Adipose tissue (tissue), 3 donors: ENCODE results near the gene EP300. TPM values are rescaled to one million over a fixed set of nuclear protein-coding genes. Genes with fewer than 3 reads are reported as not detected.
"Not testable (repeated sequence)": the region's sequence is repeated elsewhere in the genome, so short reads cannot be mapped to it uniquely, and the experiment has no call there.

Experiments
- H3K27ac ChIP-seq: one replicate; pipeline ENCODE4 v1.5.1; 2013; ENCODE audit warnings: low read depth, low read length
- whole genome bisulfite sequencing, 3 donors: extraction: QIAGEN DNeasy Blood & Tissue Kit; methylation state at CpG; one replicate each; pipeline ENCODE4 v1.1.7; 2013; 5-methylcytosine and 5-hydroxymethylcytosine counted together
- polyA plus RNA-seq, 3 donors: library from polyadenylated mRNA; stranded (reverse); fragments of 200-250 nt; gene quantifications; one replicate each; pipeline ENCODE4 v1.2.3, GENCODE V29; 2013
- donor health status: healthy with polysubstance abuse.
- donor health status: Bipolar disorder and iron deficiency.
- donor health status: healthy.

Gene EP300
- polyA plus RNA-seq, 3 donors, result 7.8 to 16.0 (median 14.6) TPM

DNA sequence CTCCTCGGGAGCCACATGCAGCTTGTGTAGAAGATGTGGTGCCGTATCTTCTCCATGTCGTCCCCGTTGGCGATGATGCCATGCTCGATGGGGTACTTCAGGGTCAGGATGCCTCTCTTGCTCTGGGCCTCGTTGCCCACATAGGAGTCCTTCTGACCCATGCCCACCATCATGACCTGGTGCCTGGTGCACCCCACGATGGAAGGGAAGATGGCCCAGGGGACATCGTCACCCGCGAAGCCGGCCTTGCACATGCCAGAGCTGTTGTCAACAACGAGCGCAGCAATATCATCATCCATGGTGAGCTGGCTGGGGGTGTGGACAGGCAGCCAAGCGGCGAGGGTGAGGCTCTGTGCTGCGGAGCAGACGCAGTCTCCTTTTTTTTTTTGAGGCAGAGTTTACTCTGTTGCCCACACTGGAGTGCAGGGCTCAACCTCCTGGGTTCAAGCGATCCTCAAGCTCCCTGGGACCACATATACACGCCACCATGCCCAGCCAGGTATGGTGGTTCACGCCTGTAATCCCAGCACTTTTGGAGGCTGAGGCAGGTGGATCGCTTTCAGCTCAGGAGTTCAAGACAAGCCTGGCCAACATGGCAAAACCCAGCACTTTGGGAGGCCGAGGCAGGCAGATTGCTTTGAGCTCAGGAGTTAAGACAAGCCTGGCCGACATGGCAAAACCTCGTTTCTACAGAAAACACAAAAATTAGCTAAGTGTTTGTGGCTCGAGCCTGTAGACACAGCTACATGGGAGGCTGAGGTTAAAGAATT, 17.3 kb upstream of the EP300 start:
- WGBS, 3 donors, result 90 to 95% (median 91%) methylated on average over 26 of the region's 26 CpGs
- no peak overlapping the region for H3K27ac ChIP-seq

DNA sequence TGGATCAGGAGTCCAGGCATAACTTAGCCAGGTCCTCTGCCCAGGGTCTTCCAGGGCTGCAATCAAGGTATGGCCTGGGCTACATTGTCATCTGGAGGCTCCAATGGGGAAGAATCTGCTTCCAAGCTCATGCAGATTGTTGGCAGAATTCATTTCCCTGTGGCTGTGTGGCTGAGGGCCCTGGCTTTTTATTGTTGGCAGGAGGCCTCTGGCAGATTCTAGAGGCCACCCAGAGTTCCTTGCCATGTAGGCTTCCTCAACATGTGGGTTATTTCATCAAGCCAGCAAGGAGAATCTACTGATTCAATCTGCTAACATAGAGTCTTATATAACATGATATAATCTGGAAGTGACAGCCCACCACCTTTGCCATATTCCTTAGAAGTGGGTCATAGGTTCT, 16.4 kb upstream of the EP300 start:
- no peak overlapping the region for H3K27ac ChIP-seq

DNA sequence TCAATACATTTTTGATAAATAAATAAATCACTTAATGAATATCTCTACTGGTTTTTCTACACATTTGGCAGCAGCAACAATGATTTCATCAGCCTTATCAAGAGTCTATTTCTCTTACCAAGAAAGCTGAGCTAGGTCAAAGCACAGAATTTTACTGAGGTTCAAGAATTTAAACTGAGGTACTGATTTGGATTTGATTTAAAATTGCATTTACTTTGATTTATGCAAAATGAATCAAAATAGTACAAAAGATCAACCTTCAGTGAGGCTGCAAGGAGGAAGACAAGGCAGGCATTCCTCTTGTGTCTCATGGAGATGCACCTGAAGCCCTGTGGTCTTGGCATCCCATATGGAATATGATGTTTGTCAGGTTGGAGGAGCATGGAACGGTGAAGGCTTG, 15.5 kb upstream of the EP300 start:
- 77 to 82% (median 77%) methylated on average over 1 of the region's 1 CpG for WGBS, 3 donors
- no peak overlapping the region for H3K27ac ChIP-seq

DNA sequence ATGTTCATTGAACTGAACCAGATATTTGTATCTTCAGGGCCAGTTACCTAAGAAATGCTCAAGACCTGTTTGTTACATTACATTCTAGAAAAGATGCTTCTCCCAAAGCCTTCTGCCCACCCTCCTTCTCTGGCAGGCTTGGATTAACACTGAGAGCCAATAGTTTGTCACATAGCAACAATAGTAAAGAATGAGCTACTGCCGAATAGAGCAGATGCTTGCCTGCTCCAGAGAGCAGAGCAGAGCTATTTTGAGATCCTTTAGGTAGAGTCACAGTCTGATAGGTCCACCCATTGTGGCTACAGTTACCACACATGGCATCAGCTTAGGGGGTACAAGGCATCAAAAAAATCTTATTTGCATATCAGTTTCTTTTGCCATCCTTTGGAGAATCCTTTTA, 13.5 kb upstream of the EP300 start:
- no peak overlapping the region for H3K27ac ChIP-seq
- WGBS, 3 donors, result 57 to 63% (median 61%) methylated on average over 1 of the region's 1 CpG

DNA sequence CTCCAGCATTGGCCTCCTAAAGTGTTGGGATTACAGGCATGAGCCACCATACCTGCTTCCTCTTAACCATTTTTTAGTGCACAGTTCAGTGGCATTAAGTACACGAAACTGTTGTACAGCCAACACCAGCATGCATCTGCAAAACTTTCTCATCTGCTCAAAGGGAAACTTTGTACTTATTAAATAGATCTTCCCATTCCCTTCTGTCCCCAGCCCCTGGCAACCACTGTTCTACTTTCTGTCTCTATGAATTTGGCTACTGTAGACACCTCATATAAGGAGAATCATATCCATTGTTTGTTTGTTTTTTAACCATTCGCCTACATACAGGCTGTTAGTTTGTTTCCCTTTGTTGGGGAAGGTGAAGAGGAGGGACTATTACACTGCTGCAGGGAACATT, 6.5 kb upstream of the EP300 start:
- 79 to 86% (median 84%) methylated on average over 2 of the region's 2 CpGs for WGBS, 3 donors
- no peak overlapping the region for H3K27ac ChIP-seq

DNA sequence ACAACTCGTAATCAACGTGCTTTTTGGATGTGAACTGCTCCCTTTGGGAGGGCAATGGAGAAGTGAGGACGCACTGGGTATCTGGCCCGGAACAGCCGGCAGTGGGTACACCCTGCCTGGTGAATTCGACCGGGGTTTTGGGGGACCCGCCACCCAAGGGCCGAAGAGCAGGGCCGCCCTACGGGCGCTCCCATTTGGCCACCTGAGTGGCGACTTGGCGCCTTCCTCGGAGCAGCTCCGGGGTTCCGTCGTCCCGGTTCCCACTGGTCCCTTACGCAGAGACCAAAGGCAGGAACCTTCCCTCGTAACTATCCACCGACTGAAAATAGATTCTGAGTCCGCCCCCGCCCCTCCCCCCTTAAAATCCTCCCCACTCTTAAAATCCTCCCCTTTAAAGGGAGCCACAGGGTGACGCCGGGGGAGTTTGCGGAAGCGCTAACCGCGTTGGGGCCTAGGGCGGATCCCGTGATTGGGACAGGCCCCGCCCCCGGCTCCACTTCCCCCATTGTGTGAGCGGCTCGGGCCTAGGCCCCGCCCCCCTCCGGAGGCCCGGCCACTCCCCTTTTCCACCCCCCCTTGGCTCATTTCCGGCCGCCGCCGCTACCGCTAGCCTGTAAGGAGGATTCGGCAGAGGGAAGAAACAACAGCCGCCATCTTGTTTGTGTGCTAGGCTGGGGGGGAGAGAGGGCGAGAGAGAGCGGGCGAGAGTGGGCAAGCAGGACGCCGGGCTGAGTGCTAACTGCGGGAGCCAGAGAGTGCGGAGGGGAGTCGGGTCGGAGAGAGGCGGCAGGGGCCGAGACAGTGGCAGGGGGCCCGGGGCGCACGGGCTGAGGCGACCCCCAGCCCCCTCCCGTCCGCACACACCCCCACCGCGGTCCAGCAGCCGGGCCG, 1.0 kb upstream of the EP300 start:
- peak overlapping the region; percentile 98 for H3K27ac ChIP-seq
- 0 to 1% (median 1%) methylated on average over 56 to 67 of the region's 67 CpGs for WGBS, 3 donors

DNA sequence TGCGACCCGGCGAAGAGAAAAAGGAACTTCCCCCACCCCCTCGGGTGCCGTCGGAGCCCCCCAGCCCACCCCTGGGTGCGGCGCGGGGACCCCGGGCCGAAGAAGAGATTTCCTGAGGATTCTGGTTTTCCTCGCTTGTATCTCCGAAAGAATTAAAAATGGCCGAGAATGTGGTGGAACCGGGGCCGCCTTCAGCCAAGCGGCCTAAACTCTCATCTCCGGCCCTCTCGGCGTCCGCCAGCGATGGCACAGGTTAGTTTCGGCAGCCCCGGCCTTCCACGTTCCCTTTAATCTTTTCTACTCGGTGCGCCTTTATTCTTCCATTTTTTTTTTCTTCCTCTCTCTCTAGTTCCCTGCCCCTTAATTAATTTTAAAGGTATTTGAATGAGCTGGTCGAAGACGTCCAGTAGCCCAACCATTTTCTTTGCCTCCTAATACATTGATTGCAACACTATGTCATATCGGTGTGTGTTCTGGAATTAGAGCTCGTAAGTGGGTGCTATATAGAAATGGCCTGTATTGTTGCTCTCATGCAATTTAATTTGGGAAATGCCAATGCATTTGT, 537 bp downstream of the EP300 start:
- 0% methylated on average over 28 to 31 of the region's 31 CpGs for WGBS, 3 donors
- H3K27ac ChIP-seq, result peak overlapping the region; percentile 98

DNA sequence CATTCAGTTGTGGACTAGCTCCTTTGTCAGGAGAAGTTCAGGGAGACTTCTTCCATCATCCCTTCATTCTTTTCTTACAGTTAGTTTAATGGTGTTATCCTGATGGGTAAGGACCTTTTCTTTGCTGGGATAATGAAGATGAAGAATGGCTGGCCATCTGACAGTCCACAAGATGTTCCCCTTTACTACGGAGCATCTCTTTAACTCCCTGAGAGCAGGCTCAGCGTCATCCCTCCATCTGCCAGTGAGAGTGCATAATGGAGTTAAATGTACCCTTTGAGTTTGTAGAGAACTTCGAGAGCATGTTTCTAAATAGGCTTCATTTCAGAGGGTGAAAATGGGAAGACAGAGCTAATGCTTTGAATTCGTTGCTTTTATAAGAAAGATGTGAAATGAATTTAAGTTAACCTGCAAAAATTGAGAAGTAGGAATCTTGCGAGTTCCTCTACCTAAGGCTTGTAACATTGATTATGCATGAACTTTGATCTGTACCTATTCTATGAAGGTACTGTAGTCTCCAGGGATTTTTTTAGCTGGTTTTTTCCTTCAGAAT, 1.7 kb downstream of the EP300 start:
- 1 to 5% (median 2%) methylated on average over 5 of the region's 5 CpGs for WGBS, 3 donors

DNA sequence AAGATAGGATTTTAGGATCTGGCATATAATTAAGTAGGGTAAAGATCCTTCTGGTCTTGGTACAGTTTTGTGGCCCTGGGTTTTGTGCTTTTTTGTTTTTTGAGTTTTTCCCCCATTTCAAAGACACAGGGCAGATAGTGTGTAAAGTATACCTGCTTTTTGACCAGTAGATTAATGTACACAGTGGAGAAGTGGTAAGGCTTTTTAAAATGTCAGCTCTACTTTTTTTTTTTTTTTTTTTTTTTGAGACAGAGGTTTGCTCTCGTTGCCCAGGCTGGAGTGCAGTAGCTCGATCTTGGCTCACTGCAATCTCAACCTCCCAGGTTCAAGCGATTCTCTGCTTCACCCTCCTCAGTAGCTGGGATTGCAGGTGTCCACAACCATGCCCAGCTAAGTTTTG, 4.0 kb downstream of the EP300 start:
- 63 to 75% (median 71%) methylated on average over 3 of the region's 3 CpGs for WGBS, 3 donors
- no peak overlapping the region for H3K27ac ChIP-seq

More for the DNA sequence above, 1.7 kb downstream of the EP300 start:
- H3K27ac ChIP-seq, result no peak overlapping the region

DNA sequence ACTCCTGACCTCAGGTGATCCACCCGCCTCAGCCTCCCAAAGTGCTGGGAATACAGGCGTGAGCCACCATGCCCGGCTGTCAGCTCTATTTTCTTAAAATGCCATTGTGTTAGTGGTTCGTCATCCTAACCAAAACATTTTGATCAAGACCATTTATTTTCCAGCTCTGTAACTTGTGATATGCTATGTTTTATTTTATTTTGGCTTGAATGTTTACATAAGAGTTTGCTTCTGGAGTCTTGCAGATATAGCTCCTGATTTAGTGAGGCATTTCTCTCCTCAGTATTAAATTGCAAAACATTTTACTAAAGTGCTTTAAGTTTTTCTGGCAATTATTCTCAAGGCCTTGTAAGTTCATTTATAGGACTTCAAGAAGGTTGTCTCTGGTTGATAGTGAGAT, 4.4 kb downstream of the EP300 start:
- 79 to 84% (median 80%) methylated on average over 4 of the region's 4 CpGs for WGBS, 3 donors
- no peak overlapping the region for H3K27ac ChIP-seq

DNA sequence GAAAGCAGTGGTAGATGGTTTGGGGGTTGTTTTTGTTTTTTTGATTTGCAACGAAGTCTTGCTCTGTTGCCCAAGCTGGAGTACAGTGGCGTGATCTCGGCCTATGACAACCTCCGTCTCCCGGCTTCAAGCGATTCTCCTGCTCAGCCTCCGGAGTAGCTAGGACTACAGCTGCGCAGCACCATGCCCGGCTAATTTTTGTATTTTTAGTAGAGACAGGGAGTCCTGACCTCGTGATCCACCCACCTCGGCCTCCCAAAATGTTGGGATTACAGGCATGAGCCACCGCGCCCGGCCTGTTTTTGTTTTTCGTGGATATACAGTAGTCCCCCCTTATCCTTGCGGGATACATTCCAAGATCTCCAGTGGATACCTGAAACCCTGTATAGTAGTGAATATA, 6.6 kb downstream of the EP300 start:
- 86 to 88% (median 87%) methylated on average over 16 of the region's 16 CpGs for WGBS, 3 donors
- no peak overlapping the region for H3K27ac ChIP-seq

DNA sequence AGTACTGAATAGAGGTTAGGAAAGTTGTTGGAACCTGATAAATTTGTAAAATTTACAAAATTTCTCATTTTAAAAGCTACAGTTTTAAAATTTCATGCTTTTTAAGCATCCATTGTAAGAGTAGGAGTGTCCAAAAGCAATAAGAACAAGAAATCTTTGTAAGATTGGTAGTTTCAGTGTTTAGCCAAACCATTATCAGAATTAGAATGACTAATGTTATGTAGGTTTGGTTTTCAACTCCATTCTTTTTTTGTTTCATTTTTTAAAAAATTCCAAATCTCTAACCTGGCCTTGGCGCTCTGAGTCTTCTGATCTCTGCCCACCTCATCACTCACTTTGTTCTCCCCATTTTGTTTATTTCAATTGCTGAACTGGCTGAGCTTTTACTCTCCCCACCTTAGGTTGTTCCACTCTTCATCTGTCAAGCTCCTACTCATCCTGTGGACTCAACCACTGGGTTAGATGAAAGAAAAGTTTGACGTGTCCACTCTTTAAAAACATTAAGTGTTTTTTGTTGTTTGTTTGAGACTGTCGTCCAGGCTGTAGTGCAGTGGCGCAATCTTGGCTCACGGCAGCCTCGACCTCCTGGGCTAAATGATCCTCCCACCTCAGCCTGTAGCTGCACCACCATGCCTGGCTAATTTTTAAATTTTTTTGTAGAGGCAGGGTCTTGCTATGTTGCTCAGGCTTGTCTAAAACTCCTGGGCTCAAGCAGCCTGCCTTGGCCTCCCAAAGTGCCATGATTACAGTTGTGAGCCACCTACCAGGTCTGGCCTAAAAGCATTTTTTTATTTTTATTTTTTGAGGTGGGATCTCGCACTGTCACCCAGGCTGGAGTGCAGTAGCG, 14.0 kb downstream of the EP300 start:
- 58 to 59% (median 59%) methylated on average over 8 of the region's 8 CpGs for WGBS, 3 donors
- no peak overlapping the region for H3K27ac ChIP-seq

DNA sequence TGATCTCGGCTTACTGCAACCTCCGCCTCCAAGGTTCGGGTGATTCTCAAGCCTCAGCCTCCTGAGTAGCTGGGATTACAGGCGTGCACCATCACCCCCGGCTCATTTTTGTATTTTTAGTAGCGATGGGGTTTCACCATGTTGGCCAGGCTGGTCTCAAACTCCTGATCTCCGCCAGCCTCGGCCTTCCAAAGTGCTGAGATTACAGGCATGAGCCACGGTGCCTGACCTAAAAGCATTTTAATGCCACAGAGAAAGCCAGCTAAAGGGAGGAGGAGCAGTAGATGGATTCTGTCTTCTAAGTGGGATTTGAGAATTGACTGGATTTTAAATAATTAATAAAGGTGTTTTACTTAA, 14.6 kb downstream of the EP300 start:
- H3K27ac ChIP-seq, result not testable (repeated sequence)
- WGBS, 3 donors, result 89 to 91% (median 89%) methylated on average over 9 of the region's 9 CpGs

DNA sequence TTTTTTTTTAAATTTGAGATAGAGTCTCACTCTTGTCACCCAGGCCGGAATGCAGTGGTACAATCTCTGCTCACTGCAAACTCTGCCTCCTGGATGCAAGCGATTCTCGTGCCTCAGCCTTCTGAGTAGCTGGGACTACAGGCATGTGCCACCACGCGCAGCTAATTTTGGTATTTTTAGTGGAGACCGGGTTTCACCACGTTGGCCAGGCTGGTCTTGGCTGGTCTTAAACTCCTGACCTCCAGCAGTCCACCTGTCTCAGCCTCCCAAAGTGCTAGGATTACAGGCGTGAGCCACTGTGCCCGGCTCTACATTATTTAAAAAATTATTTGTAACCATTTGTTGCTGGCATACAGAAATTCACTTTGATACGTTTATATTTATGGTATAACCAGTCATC, 18.6 kb downstream of the EP300 start:
- no peak overlapping the region for H3K27ac ChIP-seq
- 84 to 91% (median 88%) methylated on average over 10 of the region's 10 CpGs for WGBS, 3 donors

DNA sequence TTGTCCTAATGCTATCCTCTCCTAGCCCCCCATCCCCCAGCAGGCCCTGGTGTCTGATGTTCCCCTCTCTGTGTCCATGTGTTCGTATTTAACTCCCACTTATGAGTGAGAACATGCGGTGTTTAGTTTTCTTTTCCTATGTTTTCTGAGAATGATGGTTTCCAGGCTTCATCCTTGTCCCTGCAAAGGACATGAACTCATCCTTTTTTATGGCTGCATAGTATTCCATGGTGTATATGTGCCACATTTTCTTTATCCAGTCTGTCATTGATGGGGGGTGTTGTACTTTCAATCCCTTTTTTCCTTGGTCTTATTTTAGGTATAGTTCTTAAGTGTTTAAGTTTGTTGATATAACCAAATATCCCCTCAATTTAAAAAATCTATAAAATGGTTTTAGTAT, 23.9 kb downstream of the EP300 start:
- 98 to 100% (median 98%) methylated on average over 2 of the region's 2 CpGs for WGBS, 3 donors

DNA sequence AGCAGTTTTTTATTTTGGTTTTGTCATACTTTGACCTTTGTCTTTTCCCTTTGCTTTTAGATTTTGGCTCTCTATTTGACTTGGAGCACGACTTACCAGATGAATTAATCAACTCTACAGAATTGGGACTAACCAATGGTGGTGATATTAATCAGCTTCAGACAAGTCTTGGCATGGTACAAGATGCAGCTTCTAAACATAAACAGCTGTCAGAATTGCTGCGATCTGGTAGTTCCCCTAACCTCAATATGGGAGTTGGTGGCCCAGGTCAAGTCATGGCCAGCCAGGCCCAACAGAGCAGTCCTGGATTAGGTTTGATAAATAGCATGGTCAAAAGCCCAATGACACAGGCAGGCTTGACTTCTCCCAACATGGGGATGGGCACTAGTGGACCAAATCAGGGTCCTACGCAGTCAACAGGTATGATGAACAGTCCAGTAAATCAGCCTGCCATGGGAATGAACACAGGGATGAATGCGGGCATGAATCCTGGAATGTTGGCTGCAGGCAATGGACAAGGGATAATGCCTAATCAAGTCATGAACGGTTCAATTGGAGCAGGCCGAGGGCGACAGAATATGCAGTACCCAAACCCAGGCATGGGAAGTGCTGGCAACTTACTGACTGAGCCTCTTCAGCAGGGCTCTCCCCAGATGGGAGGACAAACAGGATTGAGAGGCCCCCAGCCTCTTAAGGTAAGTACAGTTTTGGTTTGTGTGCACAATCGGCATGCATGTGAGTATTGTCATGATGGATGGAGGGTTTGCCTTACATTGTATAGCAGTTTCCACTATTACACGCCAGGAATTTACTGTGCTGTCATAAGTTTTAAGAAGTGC, 25.0 kb downstream of the EP300 start:
- no peak overlapping the region for H3K27ac ChIP-seq
- 91 to 94% (median 91%) methylated on average over 9 of the region's 9 CpGs for WGBS, 3 donors

More for the DNA sequence above, 23.9 kb downstream of the EP300 start:
- H3K27ac ChIP-seq, result no peak overlapping the region

DNA sequence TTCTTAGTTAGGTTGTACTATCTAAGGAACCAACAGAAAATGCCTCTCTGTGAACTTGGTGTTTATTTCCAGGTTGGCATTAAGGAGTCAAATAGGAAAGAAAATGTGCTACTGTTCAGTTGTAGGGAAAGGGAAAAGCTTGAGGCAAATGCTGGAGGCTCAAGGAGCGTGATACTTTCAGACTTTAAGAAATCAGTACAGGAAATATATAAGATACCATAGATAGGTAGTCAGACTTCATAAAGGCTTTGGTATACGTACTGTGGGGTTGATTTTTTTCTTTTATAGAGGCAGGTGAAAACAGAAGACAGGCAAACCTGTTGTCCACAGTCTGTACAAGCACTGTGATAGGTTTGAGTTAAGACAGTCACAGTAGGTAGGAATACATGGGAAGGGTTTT, 30.8 kb downstream of the EP300 start:
- WGBS, 3 donors, result 88% methylated on average over 2 of the region's 2 CpGs
- H3K27ac ChIP-seq, result no peak overlapping the region
